Measurements from ENCODE around the gene MSMO1. TPM values are rescaled to one million over a fixed set of nuclear protein-coding genes. Genes with fewer than 3 reads are reported as not detected.

Gene MSMO1
- total RNA-seq, 4 donors from 2014 or later = 11.9 to 68.8 (median 22.0) TPM

DNA sequence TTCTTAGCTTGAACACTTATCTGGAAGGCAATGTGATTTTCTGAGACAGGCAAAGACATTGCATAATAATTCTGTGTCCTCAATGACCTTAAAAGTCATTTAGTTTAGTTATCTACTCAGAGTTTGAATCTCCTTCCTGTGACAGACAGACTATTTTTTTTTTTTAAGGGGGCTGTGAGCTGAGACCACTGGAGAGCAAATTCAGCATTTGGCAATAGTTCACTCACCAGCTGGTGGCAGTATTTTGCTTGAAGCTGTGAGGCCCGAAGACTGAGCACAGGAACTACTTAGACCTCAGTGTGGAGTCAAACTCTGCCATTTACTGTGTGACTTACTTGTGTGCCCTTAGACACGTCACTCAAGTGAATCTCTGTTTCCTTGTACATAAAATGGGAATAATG is 28.4 kb downstream of the MSMO1 start:
- TF ChIP-seq, protein P1, sequence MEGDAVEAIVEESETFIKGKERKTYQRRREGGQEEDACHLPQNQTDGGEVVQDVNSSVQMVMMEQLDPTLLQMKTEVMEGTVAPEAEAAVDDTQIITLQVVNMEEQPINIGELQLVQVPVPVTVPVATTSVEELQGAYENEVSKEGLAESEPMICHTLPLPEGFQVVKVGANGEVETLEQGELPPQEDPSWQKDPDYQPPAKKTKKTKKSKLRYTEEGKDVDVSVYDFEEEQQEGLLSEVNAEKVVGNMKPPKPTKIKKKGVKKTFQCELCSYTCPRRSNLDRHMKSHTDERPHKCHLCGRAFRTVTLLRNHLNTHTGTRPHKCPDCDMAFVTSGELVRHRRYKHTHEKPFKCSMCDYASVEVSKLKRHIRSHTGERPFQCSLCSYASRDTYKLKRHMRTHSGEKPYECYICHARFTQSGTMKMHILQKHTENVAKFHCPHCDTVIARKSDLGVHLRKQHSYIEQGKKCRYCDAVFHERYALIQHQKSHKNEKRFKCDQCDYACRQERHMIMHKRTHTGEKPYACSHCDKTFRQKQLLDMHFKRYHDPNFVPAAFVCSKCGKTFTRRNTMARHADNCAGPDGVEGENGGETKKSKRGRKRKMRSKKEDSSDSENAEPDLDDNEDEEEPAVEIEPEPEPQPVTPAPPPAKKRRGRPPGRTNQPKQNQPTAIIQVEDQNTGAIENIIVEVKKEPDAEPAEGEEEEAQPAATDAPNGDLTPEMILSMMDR (IDR thresholded peaks at IDR 0.05; ENCODE audit: low read depth) = no peak

DNA sequence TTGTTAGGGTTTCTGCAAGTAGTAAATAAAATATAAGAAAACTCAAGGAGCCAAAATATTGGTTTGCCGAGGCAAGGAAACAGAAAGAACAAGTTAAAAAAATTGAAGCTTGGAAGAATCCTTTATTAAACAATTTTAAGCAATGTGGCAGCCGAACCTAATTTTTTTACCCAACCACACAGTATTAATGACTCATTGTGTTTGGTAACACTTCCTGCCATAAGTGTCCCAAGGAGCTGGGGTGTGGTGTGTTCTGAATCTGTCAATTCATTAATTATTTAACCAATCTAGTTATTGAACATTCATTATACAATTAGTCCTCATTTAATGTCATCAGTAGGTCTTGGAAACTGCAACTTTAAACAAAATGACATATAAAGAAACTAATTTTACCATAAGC is 32.0 kb downstream of the MSMO1 start:
- TF ChIP-seq, protein P1 (IDR thresholded peaks at IDR 0.05; ENCODE audit: low read depth) = no peak

DNA sequence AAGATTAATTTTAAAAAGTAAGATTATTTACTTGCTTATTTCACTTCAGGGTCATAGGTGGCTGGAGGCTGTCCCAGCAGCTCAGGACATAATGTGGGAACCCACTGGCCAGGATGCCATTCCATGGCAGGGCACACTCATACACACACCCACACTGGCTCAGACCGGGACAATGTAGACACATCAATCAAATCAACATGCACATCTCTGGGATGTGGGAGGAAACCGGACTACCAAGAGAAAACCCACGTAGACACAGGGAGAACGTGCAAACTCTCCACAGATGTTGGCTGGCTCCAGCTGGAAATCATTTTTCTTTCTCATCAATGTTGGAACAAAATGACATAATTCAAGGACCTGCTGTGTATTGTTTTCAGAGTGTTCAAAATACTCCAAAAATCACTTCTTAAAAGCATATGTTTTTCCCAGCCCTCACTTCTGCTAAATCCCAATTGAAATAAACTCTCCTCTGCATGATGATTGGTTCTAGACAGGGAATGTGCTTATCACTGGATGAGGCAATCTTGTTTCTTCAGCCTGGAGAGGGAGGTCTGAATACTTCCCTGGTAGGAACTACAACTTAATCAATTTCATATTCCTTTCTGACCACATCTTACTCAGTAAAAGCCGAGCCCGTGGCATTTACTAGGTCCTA is 32.7 kb downstream of the MSMO1 start:
- TF ChIP-seq, protein P1 (IDR thresholded peaks at IDR 0.05; ENCODE audit: low read depth) = no peak

DNA sequence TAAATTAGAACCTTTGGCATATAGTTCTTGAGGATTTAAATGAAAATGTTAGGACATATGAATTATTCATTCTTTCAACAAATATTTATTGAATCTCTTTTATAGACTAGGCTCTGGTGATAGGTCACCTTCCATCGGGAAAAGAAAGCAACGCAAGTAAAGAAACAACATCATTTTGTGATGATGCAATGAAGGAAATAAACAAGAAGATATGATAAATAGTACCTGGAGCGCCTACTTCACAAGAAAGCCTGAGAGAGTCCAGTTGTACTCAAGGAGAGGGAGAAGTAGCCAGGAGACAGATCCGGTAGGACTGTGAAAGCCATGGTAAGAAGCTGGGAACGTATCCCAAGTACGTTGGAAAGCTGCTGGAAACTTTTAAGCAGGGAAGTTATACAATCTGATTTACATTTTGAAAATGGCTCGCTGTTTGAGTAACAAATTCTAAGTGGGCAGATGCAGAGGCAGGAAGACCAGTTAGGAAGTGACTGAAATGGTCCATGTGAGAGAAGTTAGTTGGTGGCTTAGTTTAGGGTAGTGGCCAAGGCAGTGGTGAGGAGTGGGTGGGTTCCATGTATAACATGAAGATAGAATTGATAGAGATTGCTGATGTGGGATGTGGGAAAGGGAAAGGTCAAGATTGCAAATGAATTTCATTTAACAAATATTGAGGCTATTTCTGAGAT is 33.7 kb downstream of the MSMO1 start:
- TF ChIP-seq, protein P1 (IDR thresholded peaks at IDR 0.05; ENCODE audit: low read depth) = no peak

DNA sequence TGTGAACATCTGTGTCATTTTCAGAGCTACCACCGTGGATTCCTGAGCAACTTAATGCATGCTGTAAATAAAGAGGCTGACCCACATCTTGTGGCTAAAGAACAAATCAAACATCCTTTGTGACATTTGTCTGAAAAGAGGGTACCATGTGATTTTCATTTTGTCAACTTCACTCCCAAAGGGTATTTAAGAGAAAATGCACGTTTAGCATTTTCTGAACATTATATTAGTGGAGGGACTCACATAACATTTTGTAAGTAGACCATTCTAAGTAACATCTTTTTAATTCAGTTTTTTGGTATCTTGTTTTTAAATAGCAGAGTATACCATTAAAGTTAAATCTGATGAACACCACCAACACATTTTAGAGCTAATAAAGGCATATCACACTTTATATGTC is 34.3 kb downstream of the MSMO1 start:
- TF ChIP-seq, protein P1 (IDR thresholded peaks at IDR 0.05; ENCODE audit: low read depth) = no peak

DNA sequence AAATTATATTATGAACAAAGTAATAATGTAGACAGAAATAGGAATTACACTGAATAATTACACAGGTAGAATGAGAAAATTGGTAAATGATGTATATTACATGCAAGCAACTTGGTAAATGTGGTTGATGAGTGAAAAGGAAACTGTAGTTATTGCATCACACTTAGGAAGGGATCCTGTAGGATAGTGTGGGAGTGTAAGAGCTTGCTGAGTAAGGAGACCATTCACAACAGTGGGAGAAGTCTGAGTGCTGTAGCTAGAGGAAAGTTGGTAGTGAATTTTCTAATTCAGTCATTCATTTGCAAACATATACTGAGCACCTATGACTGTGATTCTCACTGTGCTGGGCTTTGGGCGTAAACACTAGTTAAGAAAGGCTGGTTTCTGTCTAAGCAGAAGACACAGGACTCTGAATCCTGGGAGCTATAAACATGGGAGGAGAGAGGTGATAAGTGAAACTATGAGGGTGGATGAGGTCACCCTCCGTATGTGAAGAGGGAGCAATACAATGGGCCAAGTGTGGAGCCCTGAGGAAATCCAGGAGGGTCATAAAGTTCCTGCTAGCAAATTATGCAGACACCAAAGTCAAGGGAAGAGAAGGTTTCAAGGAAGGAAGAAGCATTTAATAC is 37.1 kb downstream of the MSMO1 start:
- TF ChIP-seq, protein P1 (IDR thresholded peaks at IDR 0.05; ENCODE audit: low read depth) = no peak

DNA sequence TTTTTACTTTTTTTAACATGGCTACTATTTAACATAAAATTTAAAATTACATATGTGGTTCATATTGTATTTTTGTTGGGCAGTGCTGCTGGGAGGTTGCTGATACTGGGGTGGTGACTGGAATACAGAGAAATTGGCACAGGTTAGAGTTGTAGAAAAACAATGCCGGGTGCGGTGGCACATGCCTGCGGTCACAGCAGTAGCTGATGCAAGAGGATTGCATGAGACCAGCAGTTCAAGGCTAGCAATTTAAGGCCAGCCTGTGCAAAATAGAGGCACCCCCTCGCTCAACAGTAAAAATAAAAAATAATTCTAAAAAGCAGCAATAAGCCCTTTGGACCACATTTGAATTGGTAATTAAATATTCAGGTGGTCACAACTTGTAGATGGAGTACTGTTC is 39.6 kb downstream of the MSMO1 start:
- TF ChIP-seq, protein P1 (IDR thresholded peaks at IDR 0.05; ENCODE audit: low read depth) = no peak
